Inflammatory macrophage treated with lipopolysaccharide for 1 hour (primary cell): ENCODE data around the gene RASGRP2.
A peak's percentile ranks its signal among the peaks of the same experiment; 100 is the strongest.

Experiments used
- DNase-seq, 2 donors: peaks; one replicate each; pipeline ENCODE4 v3.0.0-alpha.2; 2020 to 2022

RASGRP2 gene

DNA sequence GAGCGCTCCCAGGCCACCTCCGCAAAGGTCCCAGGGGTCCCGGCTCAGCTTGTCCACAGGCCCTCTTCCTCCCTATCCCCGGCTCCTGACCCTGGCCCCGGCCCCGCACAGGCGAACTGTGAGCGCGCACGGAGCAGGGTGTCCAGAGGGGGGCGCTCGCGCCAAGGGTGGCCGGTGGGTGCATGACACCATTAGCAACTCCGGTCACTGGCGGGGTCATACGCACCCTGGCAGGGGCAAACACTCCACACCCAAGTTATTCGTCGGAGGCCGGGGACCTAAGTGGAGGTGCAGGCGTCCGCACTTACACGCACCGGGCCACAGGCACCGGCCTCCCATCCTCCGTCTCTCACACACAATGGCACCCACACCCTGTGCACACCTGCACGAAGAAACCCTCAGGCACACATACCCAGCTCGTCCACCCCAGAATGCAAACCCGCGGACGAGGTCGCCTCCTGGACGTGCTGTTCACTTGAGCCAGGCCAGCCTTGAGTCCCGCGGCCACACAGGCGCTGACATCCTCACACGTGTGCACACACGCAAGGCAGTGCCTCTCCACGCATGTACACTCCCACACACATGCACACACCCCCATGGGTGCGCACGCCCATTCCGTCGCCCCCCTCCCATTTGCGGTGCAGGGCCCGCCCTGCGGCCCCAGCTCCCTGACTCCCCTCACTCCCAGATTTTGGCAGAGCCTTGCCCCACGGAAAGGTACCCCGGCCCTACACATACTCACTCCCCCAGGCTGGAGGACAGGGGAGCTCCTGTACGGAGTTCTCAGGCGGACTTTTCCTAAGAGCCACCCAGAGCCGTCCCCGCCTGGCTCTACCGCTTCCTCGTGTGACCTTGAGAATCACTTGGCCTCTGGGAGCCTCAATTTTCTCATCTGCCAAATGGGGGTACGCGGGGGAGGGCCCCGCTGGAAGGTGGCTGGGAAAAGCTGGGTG lies at the start of gene RASGRP2:
TSS of gene RASGRP2 (minus strand) at position 552 of the 953 bp plus-strand sequence. CDS start 1,276 bp downstream, outside the sequence.
- peak; percentile 37 to 84 for DNase-seq

DNA sequence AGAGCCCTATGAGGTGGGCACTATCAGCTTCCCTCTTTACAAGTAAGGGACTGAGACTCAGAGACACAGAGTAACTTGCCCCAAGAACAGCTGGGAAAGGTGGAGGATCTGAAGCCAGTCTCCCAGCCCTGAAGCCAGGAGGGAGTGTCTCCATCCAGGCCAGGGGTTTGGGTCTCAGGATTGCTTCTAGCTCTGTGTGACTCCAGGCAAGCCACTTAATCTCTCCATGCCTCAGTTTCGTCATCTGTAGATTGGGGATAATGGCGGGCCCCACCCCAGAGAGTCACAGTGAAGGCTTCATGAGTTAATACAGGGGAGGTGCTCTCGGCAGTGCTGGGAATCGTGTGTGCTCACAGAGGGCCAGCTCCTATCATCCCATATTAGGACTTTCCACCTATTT lies 48.5 kb upstream of the RASGRP2 start:
- no peak for DNase-seq

- DNase-seq: no peak
These were observed 47.9 kb upstream of the RASGRP2 start for GRCh38 chr11:64791781-64792291.

GRCh38 chr11:64790205-64791095 lies 46.5 kb upstream of the RASGRP2 start:
- no peak for DNase-seq

- DNase-seq: no peak
These were observed 45.6 kb upstream of the RASGRP2 start for GRCh38 chr11:64789331-64790204.

GRCh38 chr11:64788321-64789215 lies 44.6 kb upstream of the RASGRP2 start:
- no peak for DNase-seq

- peak in 1 of 2 donors; percentile 85 for DNase-seq
These were observed 43.8 kb upstream of the RASGRP2 start for GRCh38 chr11:64787526-64788320.

- no peak for DNase-seq
These were observed 42.4 kb upstream of the RASGRP2 start for GRCh38 chr11:64786308-64786707.

GRCh38 chr11:64784813-64785581 lies 41.1 kb upstream of the RASGRP2 start:
- no peak for DNase-seq

DNA sequence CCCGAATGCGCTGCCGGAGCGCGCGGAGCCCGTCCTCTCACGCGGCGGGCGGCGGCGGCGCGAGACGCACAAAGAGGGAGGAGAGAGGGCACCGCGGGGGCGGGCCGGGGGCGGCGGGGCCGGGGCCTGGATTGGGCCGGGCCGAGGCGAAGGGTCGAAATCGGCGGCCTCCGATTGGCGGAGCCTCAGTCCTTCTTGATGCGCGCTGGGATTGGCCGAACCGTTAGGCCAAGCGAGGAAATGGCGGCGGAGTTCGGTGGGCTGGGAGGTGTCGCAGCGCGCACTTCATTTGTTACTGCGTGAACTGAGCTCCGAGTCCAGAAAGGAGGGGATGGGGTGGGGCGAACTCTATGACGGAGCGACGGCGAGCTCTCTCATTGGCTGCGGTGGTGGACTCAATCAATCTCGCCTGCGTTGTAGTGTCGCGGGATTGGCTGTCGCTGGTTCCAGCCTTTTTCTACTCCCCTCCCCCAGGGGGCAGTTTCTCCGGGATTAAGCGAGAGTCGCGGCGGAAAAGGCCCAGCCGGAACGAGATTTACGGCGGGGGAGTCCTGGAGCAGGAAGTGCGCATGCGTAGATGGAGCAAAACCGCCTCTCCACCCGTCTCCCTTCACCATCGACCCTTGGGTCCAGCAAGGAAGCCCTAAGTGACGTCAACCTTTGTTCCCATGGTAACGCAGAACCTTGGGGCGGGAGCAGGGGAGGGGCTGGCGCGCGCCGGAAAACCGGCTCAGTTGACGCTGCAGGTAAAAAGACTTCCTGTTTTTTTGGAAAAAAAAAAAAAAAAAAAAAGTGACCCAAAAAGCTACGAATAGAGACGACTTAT lies 34.7 kb upstream of the RASGRP2 start, which contains the start of gene SF1:
TSS of gene SF1 (minus strand) at position 70 of the 826 bp plus-strand sequence. CDS start 150 bp downstream, outside the sequence.
- DNase-seq: peak; percentile 99 to 100

GRCh38 chr11:64778223-64778472 lies 34.2 kb upstream of the RASGRP2 start:
- no peak for DNase-seq

DNA sequence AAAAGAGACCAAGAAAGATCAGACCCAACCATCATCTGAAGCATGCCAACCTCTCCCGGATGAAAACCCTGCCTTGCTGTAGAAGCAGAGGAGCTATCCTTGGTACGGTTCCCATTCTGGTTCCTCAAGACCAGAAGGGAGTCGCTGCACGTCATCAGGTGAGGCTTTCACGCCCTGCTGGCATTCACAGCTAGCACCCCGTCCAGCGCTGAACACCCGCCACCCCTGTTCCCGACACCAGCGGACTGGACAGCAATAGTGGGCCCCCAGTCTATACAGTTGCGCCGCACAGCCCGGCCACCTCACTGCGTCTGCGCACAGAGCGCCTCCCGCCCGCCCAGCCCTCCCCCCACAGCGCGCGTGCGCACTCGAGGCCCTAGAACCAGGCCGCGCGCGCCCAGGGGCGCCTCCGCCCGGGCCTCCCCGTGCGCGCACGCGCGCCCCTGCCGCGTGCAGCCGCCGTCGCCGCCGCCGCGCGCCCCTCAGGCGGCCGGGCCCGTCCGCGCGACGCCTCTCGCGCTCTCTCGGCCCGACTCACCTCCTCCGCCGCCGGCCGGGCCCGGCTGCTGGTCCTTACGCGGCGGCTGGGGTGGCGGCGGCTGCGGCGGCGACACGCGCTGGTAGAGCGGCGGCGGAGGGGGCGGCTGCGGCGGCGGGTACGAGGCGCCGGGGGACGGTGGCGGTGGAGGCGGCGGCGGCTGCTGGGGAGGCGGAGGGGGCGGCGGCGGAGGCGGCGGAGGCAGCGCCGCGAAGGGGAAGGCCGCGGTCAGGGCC lies 33.7 kb upstream of the RASGRP2 start:
- peak; percentile 72 to 81 for DNase-seq

- DNase-seq: no peak
These were observed 32.9 kb upstream of the RASGRP2 start for GRCh38 chr11:64776875-64777274.

DNA sequence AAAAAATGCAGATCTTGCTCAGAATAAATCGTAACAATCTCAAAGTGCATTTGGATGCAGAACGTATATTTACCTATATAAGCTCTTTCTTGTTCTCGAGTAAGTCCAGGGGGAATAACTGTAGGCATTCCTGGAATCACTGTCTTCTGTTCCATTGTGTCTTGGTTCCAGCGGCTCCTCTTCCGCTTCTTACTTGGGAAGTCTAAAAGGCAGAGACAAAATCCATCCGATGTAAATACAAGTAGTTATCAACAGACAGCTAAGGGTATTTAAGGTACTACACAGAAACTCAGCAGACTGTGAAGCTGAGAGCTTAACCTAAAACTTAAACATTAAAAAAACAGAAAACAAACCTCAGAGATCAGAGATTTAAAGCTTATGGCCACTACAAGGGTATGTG lies 32.5 kb upstream of the RASGRP2 start:
- no peak for DNase-seq

DNA sequence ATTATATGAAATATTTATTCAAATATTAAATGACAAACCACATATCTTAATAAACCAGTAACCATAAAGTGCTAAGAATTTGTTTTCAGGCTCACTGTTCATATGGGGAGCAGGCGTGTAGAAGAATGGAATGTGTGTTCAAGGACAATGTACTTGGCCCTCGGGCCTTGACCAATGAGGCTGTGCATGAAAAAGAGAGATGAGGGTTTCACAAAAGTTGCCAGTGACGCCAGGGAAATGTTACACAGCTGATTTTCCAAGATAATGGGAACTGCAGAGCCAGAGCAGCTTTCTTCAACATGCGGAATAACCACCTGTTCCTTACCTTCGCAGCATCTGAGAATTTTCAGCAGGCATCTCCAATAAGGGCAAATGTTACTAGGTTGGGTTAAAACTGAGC lies 30.2 kb upstream of the RASGRP2 start:
- DNase-seq: no peak

DNA sequence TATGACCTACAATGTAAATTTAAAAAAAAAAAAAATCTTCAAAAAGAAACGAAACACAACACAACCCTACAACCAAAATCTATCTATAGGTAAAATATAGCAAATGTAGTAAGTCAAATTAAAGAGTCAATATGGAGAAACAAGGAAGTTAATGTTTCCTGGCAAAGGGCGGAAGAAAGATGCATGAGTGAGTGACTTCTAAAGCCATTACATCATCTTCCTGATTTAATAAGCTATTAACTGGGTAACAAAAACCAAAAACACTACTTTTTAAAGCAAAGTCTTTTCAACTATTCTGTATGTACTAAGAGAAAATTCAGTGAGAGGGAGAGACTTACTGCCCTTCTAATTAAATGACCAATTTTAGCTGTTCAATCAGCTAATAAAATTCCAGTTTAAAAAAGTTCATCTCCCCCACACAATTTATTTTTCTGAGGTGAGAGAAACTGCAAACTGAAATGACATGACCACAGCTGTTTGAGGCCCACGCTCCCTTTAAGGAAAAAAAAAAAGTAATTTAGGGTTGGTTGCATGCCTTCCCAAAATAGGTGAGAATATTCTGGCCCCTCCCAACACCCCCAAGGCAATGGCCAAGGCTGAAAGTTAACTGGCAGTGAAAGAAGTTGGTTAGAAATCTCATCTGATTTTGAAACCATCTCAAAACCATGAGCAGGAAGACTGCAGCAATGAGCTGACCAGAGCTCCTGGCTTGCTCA lies 28.5 kb upstream of the RASGRP2 start:
- peak; percentile 52 to 61 for DNase-seq

DNA sequence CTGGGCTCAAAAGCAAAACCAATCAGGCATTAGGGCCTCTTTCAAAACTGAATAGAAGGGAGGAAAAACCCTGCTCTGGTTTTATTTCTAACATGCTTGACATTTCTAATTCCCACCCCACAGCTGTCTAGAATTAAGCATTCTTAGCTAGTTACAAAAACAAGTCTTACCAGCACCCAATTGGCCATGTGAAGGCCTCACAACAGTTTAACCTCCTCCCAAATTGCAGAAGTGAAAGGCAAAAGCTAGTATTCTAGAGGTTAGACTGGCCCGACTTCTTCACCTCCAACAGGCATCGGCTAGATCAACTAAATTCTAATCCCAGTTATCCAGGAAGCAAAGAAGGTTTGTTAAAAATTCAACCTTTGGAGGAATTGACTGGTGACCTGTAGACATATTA lies 27.9 kb upstream of the RASGRP2 start:
- DNase-seq: peak; percentile 3 to 36
